Measurements from ENCODE around the gene RNF114.

- no peak for TF ChIP-seq CTCF (IDR thresholded peaks at IDR 0.05)
- no peak for TF ChIP-seq YY1 (IDR thresholded peaks at IDR 0.05; ENCODE audit: low read depth)
- peak in 1 of 2 experiments; percentile 42; a peak in 1 of 4 replicates for TF ChIP-seq EP300 (IDR thresholded peaks at IDR 0.05; ENCODE audit: borderline replicate concordance in 1 of 2, low read depth in 1 of 2, low read length in 1 of 2)
- no peak for TF ChIP-seq RAD21 (IDR thresholded peaks at IDR 0.05; ENCODE audit: low read length)
- no peak for TF ChIP-seq NRF1 (IDR thresholded peaks at IDR 0.05; ENCODE audit: low read depth, low read length)
- no peak for TF ChIP-seq MXI1 (IDR thresholded peaks at IDR 0.05; ENCODE audit: low read depth, low read length)
- TF ChIP-seq POLR2AphosphoS5 (IDR thresholded peaks at IDR 0.05; ENCODE audit: low read depth, low read length): no peak
- no peak for TF ChIP-seq RFX5 (IDR thresholded peaks at IDR 0.05; ENCODE audit: low read length)
- TF ChIP-seq SIN3A (IDR thresholded peaks at IDR 0.05; ENCODE audit: borderline replicate concordance, low read depth, low read length): no peak
- TF ChIP-seq CHD2 (IDR thresholded peaks at IDR 0.05; ENCODE audit: low read length, partially characterized antibody): no peak
- TF ChIP-seq EZH2phosphoT487 (IDR thresholded peaks at IDR 0.05; ENCODE audit: borderline replicate concordance, low read depth): no peak
- TF ChIP-seq TEAD4 (IDR thresholded peaks at IDR 0.05; ENCODE audit: borderline replicate concordance, insufficient read depth): no peak
- TF ChIP-seq, protein P1, sequence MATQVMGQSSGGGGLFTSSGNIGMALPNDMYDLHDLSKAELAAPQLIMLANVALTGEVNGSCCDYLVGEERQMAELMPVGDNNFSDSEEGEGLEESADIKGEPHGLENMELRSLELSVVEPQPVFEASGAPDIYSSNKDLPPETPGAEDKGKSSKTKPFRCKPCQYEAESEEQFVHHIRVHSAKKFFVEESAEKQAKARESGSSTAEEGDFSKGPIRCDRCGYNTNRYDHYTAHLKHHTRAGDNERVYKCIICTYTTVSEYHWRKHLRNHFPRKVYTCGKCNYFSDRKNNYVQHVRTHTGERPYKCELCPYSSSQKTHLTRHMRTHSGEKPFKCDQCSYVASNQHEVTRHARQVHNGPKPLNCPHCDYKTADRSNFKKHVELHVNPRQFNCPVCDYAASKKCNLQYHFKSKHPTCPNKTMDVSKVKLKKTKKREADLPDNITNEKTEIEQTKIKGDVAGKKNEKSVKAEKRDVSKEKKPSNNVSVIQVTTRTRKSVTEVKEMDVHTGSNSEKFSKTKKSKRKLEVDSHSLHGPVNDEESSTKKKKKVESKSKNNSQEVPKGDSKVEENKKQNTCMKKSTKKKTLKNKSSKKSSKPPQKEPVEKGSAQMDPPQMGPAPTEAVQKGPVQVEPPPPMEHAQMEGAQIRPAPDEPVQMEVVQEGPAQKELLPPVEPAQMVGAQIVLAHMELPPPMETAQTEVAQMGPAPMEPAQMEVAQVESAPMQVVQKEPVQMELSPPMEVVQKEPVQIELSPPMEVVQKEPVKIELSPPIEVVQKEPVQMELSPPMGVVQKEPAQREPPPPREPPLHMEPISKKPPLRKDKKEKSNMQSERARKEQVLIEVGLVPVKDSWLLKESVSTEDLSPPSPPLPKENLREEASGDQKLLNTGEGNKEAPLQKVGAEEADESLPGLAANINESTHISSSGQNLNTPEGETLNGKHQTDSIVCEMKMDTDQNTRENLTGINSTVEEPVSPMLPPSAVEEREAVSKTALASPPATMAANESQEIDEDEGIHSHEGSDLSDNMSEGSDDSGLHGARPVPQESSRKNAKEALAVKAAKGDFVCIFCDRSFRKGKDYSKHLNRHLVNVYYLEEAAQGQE (IDR thresholded peaks at IDR 0.05; ENCODE audit: low read depth, low read length): no peak
Observed at GRCh38 chr20:49989234-49990065, 53.3 kb downstream of the RNF114 start.
